Measurements from ENCODE around the gene ANKS1B.
"Not testable (repeated sequence)": the region's sequence is repeated elsewhere in the genome, so short reads cannot be mapped to it uniquely, and the experiment has no call there.

ANKS1B gene

DNA sequence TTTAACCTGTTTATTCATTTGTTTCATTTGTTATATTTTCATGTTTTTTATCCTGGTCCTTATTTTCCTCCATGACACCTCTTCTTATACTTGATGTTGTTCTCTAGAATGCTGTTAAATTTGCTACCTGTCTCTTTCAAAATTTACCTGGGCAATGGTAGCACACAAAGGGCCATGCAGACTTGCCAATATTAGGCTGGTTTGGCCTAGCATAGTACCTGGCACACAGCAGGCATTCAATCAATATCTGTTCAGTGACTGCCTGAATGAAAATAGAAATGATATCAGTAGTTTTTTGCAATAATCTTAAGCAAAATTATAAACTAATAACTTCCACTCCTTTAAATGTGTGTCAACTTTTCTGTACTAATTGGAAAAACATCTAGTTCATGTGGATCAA lies 1014.5 kb downstream of the ANKS1B start:
- no peak for DNase-seq (ENCODE audit: low read depth, low spot score)

DNA sequence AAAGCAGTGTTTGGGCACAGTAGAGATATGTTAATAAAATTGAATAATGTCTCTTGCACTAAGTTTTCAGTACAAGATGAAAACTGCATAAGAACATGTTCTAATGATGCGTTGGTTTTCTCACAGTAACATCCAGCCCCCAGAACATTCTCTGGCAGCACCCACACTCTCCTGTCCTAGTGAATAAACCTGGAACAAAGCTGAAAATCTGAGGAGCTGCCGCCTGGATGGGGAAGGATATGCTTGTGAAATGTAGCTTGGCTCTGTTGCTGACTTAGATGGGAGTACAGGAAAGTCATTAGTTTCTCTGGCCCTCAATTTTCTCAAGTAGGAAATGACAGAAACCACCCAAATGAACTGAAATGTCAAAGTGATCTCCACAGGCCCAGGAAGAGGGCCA lies 1015.8 kb downstream of the ANKS1B start:
- DNase-seq (ENCODE audit: low read depth, low spot score): no peak

DNA sequence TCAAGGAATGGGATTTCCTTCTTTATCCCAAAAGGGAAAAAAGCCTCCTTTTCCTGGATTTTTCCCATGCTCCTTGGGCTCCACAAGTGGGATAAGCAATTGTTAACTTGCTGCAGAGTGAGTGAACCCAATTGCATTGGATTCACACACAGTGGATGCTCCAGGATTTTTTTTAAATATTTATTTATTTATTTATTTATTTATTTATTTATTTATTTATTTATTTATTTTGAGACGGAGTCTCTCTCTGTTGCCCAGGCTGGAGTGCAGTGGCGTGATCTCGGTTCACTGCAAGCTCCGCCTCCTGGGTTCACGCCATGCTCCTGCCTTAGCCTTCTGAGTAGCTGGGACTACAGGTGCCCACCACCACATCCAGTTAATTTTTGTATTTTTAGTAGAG lies 1027.6 kb downstream of the ANKS1B start:
- DNase-seq (ENCODE audit: low read depth, low spot score): not testable (repeated sequence)

GRCh38 chr12:98955284-98955683 lies 1029.5 kb downstream of the ANKS1B start:
- no peak for DNase-seq (ENCODE audit: low read depth, low spot score)

DNA sequence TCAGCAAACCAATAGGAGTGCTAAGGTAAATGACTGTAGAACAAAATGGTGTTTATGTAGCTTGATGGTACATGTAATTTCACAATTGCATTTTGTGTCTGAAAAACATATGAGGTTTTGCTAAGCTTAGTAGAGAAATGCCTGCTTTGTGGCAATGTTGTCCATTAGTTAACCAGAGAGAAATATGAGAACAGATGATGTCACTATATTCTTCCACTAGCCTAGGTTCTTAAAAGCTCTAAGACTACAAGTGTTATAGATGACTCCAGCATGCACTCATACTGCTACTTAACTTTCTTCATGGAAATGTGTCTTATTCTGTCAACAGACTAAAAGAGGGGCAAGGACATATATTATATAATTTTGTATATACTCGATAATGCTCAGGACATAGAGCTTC lies 1030.2 kb downstream of the ANKS1B start:
- DNase-seq (ENCODE audit: low read depth, low spot score): no peak

DNA sequence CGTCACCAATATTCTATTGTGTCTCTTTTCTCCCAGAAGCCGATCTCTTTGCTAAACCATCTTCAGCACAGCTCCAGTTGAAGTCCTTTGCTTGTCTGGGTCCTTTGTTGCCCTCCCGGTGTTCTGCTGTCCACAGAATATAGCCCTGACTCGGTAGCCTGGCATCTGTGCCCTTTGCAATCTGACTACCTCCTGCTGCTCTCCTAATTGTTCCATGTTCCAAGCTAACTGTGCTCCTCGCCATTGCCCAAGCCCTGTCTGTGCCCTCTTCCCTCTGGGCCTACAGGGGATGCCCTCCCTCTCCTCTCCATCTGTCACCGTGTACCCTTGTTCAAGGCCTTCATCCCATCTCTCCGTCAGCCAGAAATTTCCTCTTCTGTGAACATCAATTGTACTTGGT lies 1033.3 kb downstream of the ANKS1B start:
- no peak for DNase-seq (ENCODE audit: low read depth, low spot score)

DNA sequence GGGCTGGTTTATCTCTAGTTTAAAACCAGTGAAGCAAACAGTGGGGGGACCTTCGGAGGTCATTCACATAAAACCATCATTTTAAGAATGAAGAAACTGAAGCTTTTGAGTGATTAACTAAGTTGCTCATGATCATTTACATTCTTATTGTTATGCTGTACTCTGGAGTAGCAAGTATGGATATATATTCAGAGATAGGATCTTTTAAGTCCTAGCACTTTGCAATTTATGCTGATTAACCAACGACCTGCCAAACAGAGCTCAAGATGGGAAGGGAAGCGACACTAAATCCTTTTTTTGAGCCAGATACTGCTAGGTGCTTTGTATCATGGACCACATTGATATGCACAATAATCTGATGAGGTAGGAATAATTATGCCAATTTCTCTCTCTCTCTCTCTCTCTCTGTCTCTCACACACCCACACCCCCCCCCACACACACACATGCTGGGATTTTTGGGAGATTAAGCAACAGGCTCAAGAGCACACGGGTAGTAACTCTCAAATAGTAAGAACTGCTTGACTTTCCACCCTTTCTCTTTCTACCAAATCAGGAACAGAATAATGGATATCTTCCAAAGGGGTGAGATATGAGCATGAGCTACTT lies 1036.3 kb downstream of the ANKS1B start:
- DNase-seq (ENCODE audit: low read depth, low spot score): no peak

- no peak for DNase-seq (ENCODE audit: low read depth, low spot score)
These were observed 1038.9 kb downstream of the ANKS1B start for GRCh38 chr12:98945864-98946263.

DNA sequence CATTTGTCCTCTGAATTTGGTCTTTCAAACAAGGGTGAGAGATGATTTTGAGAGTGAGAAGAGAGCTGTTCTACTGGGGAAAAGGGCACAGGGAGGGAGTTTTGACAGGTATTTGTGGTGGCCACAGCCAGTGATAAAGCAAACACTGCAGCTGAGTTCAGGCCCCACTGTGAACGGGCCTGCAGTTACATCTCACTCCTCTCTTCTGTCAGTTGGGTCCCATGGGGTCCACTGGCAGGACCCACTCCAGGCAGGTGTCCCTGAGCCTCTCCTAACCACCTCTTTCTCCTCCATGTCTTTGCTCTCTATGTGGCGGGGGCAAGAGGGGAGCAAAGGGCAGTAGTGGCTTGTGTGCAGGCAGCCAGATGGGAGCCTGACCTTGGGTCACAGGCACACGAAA lies 1044.8 kb downstream of the ANKS1B start:
- DNase-seq (ENCODE audit: low read depth, low spot score): no peak

DNA sequence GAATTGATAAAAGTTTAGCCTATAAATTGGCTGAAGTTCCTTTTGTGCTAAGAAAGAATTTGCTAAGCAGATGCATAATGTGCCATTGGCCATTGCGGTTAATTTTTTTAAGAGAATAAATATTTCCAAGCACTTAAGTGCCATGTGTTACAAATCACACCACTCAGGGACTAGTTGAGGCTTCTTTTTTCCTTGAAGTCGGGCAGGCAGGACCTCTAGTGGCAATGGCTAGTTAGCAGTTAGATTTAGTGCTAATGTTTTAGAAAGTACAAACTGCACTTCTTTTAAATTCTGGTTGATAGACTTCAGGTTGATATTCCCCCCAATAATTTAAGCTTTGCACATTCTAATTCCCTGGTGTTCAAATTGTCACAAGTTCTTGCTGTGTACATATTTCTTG lies 1045.4 kb downstream of the ANKS1B start:
- DNase-seq (ENCODE audit: low read depth, low spot score): no peak

DNA sequence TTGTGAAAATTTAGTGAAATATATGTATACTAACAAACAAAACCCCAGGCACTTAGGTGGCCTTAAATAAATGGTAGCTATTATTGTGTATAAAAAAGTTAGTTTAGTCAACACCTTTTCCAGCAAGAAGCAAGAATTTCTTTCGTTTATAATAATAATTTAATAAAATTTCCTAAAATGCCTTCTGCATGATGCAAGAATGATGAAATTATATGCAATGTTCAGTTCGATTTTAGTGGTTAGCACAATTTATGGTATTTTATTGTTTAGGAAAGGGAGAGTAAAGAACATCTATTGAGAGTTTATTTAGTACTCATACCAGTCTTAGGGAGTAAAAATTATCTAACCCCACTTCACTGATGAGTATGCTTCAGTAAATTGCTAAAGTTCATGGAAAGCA lies 1048.9 kb downstream of the ANKS1B start:
- no peak for DNase-seq (ENCODE audit: low read depth, low spot score)

- DNase-seq (ENCODE audit: low read depth, low spot score): no peak
These were observed 1061.9 kb downstream of the ANKS1B start for GRCh38 chr12:98922871-98923270.

DNA sequence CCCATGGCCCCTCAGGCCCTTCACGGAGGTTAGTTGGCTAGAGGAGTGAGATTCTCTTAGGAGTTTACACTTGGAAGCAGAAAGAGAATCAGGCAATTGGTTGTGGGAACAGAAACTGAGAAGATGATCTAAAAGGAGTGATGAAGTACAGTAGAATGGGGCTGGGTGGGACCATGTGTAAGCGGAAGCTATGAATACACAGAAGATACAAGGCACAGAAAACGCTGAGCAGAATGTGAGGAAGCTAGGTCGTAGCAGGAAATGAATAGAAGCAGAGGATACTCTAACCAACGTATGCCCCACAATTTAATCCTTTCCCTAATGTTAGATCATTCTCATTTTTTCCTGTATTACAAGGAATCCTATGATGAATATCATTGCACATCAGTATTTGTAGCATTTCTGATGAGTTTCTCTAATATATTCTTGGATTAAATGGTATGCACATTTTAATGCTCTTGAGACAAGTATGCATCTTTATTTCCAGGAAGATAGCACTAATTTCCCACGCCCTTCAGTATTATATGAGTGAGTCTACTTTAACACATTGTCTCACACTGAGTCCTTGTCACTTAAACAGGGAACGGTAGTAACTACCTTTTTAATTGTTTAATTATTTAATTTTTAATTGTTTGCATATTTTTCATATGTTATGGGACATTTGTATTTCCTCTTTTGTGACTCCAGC lies 1066.4 kb downstream of the ANKS1B start:
- DNase-seq (ENCODE audit: low read depth, low spot score): no peak

- no peak for DNase-seq (ENCODE audit: low read depth, low spot score)
These were observed 1068.6 kb downstream of the ANKS1B start for GRCh38 chr12:98916106-98916505.

DNA sequence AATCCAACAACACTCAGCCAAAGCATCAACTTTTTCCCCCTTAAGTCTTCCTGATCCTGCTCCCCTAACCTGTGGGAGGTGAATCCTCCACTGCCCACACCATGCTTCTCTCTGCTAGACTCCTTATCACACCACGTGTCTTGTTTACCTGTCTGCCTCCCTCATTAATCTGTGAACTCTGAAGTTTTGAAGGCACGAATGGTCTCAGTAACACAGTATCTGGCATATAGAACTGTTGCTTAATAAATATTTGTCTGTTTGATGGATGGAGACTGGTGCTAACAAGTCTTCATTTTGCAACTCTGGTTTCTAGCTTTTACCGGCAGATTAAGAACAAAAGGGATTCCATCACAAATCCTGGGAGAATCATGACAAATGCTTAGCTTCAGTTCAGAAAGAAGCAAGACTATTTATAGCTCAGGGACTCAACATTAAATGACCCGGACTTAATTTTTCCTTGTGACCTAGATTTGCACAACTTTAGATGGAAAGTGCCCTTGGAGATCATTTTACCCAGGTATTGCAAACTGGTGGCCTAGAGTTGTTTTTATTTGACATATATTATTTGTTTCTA lies 1072.2 kb downstream of the ANKS1B start:
- DNase-seq (ENCODE audit: low read depth, low spot score): no peak

GRCh38 chr12:98911396-98911795 lies 1073.3 kb downstream of the ANKS1B start:
- DNase-seq (ENCODE audit: low read depth, low spot score): no peak

DNA sequence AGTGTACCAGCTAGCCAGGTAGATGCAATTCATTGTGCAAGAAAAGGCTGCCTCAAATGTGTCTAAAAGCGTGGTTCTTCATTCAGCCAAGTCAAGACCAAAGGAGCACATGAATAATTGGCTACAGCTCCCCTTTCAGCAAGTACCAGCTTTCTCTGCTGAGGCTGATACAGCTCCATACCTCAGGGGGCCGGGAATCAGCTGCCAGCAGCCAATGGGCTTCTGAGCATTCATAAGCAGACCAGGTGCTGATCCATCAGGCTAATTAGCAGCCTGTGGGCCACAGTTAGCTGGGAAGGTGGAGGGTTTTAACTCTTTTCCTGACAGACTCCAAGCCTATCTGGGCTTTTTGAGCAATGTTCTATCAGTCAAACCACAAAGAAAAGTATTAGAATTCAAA lies 1075.0 kb downstream of the ANKS1B start:
- DNase-seq (ENCODE audit: low read depth, low spot score): no peak

- DNase-seq (ENCODE audit: low read depth, low spot score): no peak
These were observed 1075.9 kb downstream of the ANKS1B start for GRCh38 chr12:98908866-98909265.

- no peak for DNase-seq (ENCODE audit: low read depth, low spot score)
These were observed 1080.9 kb downstream of the ANKS1B start for GRCh38 chr12:98903875-98904274.

GRCh38 chr12:98901189-98901588 lies 1083.5 kb downstream of the ANKS1B start:
- DNase-seq (ENCODE audit: low read depth, low spot score): no peak

GRCh38 chr12:98896938-98897337 lies 1087.8 kb downstream of the ANKS1B start:
- DNase-seq (ENCODE audit: low read depth, low spot score): no peak

DNA sequence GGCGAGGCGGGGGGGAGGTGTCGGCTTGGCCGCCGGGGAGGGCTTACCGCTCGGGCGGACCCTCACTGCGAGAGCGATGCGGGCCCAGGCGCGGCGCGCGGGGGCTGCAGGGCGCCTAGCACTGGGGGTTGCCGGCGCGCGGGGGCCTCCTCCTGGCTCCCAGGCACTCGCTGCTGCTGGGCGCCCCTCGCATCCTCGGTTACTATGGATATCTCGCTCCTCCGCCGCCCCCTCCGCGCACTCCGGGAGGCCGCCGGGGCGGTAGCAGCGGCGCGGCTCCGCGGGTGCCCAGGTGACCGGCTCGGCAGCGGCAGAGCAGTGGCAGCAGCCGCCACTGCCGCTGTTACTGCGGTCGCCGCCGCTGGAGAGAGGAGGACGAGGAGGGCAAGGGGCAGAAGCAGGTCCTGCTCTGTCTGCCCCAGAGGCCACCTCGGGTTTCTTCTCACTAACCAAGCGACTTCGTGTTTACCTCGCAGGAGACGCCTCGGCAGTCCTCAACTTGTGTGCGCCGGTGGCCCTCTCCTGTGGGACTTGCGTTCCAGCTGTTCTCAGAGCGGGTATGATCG lies 1089.6 kb downstream of the ANKS1B start:
- no peak for DNase-seq (ENCODE audit: low read depth, low spot score)

All from activated CD4-positive, CD25-positive, alpha-beta regulatory T cell treated with anti-CD3 and anti-CD28 coated beads, Interleukin-2, amount 50 U/mL, for 16 hours (primary cell).